Anterior cingulate cortex (tissue), 58 donors: ENCODE data around the gene ZHX3.
"Not testable (repeated sequence)": the region's sequence is repeated elsewhere in the genome, so short reads cannot be mapped to it uniquely, and the experiment has no call there.

Experiments
- DNase-seq, 58 donors: peaks; one replicate each; lab custom pipeline; 2025; lab: John Stamatoyannopoulos, UW

ZHX3 gene

DNA sequence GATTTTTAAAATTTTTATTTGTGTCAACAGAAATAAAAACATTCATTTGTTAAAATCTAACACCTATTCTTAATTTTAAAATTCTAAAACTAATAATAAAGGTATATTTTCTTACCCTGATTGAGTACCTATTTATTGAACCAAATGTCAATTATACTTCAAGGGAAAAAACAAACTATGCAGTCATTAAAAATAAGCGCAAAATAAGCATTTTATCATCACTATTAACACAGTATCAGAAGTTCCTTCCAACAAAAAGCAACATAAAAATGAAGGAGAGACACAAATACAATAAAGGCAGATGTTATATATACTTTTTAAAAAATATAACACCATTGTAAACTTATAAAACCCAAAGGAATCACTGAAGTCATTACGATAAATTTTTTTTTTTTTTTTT lies 52.7 kb downstream of the ZHX3 start:
- no peak for DNase-seq

DNA sequence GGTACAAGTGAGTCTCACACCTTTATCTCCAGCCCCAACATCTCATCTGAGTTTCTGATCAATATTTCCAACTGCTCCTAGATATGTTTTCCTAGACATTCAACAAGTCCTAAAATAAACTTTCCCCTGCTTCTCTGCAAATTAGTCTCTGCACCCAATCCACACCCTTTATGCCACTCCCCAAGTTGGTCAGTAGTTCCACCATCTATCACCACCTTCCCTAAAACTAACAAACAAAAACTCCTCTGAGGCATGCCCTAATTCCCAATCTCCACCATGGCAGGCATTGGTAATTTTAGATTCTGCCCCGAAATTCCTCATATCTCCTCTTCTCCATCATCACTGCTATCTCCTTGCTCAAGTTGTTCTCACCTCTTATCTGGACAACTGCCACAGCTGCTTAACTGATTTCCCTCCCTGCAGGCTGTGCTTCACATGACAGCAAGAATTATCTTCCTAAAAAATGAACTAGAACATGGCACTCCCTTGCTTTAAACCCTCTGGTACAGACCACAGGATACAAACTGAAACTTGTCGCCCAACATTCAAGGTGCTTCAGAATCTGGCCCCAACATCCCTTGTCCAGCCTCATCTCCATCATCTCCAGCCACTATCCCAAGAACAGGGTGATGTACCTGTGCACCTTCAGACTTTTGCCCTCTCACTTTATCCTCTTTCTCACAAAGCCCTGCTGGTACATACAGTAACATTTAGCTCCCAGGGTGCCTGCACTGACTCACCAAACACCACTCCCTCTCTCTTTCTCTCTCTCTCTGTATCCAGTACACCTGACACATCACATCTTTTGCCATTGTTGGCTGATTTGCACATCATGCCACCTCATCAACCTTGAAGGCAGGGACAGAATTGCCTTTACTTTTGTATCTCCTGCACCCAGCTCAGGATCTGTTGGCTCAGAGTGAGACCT lies 55.5 kb downstream of the ZHX3 start:
- DNase-seq = no peak

DNA sequence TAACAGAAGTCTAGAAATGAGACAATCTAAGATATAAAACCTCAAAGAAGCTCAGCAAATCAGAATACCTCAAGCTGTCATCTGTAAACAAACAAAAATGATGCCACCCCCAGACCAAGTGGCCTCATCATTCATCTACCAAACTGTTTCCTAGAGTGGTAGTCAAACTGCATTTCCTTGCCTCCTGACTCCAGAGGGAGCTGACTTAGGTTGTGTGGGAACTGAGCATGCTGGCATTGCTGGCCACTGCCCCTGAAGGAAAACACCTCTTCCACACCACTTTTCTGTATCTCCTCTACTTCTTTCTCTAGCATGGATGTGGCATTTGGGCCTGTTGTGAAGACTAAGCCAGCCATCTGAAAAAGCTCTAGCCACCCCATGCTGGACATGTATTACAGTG lies 56.3 kb downstream of the ZHX3 start:
- no peak for DNase-seq

DNA sequence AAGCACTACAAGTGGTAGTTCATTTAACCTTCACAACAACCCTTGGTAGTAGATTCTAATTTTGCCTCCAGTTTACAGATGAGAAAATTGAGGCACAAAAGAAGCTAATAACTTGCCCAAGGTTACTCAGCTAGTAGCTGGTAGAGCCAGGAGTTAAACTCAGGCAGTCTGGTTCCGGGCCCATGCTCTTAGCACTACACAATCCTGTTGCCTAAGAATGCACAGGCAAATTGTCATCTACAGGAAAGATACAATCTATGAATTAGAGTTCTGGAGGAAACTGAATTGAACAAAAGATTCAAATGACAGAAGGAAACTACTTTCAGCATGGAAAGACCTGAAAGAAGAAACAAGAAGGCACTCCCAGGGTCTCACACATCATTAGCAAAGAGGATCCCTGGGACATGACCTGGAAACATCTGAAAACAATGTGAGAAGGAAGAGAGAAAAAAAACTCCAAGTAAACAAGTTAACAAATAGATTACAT lies 56.8 kb downstream of the ZHX3 start:
- DNase-seq = no peak

DNA sequence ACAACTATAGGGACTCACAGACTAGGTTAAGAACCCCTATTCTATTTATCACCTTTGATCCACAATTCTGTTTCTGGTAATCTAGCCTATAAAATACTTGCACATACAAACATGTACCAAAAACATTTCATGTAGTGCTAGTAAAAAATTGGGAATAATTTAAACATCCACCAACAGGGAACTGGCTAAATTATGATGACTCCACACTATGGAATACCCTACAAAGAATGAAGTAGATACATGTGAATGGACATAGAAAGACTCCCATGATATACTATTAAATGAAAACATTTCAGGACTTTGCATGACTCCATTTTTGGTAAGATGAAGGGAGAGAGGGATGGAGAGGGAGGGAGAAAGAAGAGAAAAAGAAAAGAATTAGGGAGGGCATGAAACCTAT lies 58.2 kb downstream of the ZHX3 start:
- no peak for DNase-seq

DNA sequence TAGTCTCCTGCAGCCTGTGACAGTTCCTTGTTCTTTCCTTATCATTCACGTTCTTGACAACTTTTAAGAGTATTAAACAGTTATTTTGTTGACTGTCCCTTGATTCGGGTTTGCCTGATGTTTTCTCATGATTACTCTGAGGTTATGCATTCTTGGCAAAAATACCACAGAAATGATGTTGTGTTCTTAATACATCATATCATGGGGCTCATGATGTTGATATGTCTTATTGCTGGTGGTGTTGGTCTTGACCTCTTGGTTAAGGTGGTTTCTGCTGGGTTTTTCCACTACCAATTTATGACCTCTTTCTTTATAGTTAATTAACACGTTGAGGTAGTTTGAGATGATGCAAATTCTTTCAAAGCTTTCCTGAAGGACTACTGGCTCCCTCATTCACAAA lies 59.1 kb downstream of the ZHX3 start:
- DNase-seq = no peak

DNA sequence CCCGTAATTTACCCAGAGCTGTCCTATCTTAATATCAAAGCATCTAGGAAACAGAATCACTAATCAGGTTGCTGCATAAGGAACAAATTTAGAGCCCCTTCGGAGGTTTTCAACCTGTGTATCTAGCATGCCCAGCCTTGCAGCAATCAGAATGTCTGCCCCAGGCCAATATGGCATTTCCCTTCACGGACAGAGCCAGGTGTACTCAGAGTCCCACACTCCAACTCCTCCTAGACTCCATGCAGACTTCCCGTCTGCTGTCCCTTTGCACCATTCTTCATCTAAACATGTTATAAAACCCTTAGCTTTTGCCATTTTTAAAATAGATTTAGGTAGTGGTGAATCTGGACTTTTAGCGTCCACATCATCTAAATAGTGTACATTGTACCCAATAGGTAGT lies 61.0 kb downstream of the ZHX3 start:
- no peak for DNase-seq

DNA sequence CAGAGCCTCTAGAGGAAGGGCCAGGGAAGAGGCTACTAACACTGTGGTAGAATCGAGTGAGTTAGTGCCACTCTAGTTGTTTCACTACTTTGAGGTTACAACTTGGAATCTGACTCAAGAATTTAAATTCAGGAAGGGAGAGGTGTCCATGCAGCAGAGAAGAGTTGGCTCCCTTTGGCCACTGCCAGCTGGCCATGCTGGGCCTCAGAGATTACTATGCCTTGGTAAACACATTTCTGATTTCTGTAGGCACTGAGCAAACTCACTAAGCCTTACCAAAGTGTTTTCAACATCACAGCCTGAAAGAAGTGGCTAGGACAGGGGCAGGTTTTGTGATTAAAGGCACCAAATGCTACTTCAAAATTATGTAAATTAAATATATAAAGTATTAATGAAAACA lies 61.9 kb downstream of the ZHX3 start:
- DNase-seq = no peak

DNA sequence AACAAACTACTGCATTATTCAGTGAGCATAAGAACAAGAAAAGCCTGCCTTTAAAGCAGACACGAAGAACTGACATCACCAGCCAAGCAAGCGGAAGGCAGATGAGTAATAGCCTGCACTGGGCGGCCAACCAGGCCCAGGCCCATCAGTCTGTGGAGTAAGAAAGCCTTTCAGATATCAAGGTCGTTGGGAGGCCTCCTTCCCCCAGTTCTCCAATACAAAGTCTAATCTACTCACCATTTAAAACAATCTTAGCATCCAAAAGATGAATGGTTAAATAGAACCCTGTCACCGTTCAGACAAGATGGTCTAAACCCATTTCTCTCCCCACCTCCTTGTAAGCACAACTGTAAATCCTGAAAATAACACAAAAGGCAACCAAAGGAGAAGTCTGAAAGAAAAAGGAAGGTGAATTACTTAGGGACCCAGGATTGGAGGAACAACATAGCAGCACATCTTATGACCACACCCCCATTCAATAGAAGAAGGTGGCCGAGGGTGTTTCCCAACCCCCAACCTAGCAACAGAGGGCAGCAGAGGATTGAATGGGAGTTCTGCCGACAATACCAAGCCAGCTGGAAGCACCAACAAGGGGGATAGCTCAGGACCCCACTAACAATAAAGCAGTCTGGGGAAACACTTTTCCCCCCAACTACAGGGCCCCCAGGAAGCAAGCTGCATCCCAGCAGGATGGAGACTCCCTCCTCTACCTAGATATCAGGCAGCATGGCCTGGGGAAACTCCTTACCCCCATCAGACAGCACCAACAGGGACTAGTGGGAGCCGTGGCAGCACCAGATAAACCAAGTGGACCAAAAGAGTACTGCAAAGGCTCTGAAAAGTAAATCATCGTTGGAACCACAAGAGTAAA lies 67.9 kb downstream of the ZHX3 start:
- DNase-seq = peak in 48 of 58 donors; percentile 7 to 79 (median 38)

DNA sequence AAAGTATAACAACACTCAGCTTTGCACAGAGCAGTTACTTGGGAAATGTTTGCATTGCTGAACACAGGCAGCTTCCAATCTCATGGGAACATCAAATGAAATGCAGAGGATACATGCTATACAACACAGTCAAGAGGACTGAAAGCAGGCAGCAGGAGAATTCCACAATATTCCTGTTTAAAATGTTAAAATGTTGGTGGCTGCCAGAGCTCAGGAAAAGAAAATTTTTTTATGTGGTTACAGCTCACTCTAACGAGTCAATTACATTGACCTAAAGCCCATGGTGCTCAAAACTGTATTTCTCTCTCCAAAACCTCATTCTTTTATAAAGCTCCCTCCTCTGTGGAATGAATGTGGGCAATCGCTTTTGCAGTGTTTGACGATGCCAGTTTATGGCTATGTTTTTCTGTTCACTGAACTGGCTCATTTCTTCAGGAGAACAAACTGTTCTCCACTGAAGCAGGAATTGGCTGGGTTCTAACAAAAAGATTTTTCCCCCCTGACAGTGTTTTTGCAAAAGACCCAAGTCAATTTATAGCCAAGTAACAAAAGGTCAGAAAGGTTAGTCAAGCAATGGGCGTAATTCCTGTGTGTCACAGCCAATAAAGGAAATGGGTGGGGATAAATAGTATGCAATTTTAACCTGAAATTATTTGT lies 69.0 kb downstream of the ZHX3 start:
- peak in 16 of 58 donors; percentile 16 to 87 (median 36) for DNase-seq

DNA sequence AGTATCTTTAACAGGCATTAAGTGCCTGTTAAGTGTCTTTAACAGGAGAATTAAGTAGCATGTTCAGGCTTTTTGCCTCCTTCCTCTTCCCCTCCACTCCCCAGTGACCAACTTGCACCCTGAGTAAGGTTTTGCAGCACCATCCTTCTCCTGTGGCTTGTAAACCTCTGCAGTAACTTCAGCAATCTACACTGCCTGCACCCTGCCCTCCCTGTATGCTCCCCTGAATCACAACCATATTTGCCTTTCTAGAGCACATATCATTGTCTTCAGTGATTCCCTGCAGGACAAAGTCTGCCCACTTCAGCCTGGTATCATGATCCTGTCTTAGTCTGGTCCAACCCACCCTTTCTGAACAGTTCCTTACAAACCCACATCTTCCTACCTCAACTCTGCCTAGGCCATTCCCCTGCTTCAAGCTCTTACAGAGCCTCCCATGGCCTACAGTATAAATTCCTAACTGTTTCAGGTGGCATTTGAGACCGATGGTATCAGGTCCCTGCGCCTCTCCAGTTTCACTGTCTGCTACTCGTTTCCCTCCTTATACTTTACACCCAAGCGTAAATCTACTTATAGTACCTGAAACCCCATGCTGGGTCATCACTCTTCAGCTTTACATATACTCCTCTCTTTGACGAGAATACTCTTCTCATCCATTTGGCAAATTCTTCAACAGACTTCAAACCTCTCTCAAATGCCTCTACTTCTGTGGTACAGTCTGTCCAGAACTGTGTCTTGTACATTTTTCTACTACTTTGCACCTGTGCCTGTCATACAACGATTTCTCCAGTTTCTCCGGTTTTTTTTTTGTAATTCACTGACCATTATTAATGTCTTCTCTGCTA lies 69.8 kb downstream of the ZHX3 start:
- DNase-seq = peak in 1 of 58 donors; percentile 32

DNA sequence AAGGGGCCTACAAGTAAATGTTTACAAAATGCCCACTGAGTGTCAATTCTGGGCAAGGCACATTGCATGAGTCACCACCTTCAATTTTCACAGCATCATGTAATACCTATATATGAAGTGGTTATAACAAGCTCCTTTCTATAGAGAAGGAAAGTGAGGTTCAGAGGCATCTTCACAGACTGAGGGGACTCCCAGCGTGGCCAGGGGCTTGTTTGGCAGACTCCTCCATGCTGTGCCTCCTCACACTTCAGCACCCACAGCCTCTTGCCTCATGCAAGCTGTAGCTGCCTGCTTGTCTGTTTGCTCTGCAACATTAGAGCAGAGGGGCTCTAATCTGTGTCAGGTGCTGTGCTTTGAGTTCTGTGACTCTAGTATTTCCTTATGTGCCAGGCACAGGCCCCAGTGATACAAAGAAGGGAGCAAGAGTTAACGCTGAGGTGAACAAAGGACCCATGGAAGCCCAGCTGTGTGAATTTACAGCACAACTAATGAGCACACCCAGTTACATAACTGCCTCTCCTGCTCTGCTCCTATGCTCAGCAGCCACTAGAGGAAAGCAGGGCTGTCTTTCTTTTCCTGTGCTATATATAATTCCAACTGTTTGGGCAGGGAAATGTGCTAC lies 72.3 kb downstream of the ZHX3 start:
- peak in 39 of 58 donors; percentile 11 to 81 (median 45) for DNase-seq

DNA sequence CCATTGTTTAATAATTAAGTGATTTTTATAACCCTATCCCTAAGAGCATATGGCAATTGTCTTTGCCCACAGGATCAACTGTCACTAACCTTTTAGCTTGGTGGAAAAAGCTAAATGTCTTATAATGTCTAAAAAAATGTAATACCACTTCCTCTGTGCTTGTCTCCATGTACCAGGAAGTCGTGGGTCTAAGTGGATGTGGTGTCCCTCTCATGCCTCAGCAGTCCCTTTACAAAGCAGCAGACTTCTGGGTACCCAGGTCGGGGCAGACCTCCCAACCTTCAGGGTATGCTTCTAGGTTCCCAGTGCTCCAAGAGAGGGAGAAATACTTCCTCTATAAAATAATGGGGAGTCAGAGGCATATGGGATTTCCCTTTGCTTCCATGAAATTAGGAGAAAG lies 74.7 kb downstream of the ZHX3 start:
- DNase-seq = no peak

DNA sequence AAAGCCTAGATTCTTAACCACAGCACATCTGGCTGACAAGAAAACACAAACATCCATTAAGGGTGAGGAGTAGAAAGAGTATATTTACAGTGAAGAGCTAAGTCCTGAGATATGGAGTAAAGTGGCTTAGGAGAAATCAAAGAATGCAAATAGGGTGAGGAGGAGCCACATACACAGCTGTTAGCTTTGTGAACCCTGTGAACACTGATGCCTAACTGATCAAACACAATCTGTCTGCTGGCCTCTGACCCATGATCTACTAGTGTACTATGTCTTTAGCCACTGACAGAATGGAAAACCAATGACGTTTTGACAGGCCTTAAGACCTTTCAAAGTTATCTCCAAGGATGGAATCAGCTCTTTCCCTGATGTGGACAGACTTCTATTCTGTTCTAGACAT lies 75.2 kb downstream of the ZHX3 start:
- no peak for DNase-seq

DNA sequence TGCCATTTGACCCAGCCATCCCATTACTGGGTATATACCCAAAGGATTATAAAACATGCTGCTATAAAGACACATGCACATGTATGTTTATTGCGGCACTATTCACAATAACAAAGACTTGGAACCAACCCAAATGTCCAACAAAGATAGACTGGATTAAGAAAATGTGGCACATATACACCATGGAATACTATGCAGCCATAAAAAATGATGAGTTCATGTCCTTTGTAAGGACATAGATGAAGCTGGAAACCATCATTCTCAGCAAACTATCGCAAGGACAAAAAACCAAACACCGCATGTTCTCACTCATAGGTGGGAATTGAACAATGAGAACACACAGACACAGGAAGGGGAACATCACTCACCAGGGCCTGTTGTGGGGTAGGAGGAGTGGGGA lies 80.3 kb downstream of the ZHX3 start:
- DNase-seq = not testable (repeated sequence)

DNA sequence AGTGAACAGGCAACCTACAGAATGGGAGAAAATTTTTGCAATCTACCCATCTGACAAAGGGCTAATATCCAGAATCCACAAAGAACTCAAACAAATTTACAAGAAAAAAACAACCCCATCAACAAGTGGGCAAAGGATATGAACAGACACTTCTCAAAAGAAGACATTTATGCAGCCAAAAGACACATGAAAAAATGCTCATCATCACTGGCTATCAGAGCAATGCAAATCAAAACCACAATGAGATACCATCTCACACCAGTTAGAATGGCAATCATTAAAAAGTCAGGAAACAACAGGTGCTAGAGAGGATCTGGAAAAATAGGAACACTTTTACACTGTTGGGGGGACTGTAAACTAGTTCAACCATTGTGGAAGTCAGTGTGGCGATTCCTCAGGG lies 80.7 kb downstream of the ZHX3 start:
- not testable (repeated sequence) for DNase-seq

DNA sequence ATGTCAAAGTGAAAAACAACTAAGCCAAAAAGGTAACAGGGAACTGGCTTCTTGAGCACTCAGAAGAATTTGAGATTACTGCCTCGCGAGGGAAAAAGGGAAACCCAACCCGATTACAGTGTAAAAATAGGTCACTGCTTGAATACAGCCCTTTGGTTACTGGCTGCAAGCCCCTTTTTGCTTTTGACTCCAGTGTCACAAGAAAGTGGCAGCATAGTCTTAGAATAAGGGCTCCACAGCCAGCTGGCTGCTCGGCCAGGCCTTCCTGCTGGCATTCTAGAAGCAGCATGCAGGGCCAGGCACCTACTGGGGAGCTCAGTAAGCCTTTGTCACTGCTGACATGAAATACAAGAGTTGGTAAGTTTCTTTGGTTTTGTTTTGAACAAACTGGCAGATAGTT lies 83.0 kb downstream of the ZHX3 start:
- DNase-seq = peak in 52 of 58 donors; percentile 21 to 95 (median 70)

DNA sequence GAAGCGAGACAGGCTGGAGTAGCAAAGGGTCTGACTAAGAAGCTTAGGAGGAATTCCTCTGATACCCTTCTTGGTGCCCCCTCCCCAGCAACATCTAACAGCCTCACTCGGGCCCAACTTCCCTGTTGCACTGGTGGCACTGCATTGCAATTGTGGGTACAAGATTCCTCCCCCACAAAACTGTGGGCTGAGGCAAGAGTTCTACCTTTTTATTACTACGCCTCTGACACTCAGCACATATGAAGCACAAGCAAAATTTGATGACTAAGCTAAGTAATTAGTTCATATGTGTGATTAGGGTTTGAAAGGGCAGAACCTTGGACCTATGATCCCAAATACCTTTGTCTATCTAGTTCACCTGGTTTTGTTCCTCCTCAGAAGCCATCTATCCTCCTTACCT lies 83.5 kb downstream of the ZHX3 start:
- DNase-seq = no peak
